ACC112 (cell line): ENCODE results near the gene FAM98B.
"Not testable (repeated sequence)": the region's sequence is repeated elsewhere in the genome, so short reads cannot be mapped to it uniquely, and the experiment has no call there.

Source experiments
- H2AFZ ChIP-seq: fragments of 200-600 bp; sonication (generic); one replicate; pipeline ENCODE4 v1.6.0; 2017; ENCODE audit warnings: antibody characterized with exemption, low read length; ENCODE audit not compliant: unreplicated experiment
- H3K27ac ChIP-seq: fragments of 200-600 bp; sonication (generic); 2 replicates; pipeline ENCODE4 v1.5.1; 2014; ENCODE audit warnings: low read depth, mild to moderate bottlenecking, antibody characterized with exemption, low read length, moderate library complexity
- H3K27me3 ChIP-seq: fragments of 200-600 bp; sonication (generic); 2 replicates; pipeline ENCODE4 v1.6.1; 2014; ENCODE audit warnings: mild to moderate bottlenecking, antibody characterized with exemption, low read length, moderate library complexity, mixed read lengths; ENCODE audit not compliant: insufficient read depth
- H3K36me3 ChIP-seq: fragments of 200-600 bp; sonication (generic); 2 replicates; pipeline ENCODE4 v1.6.1; 2016; ENCODE audit warnings: mild to moderate bottlenecking, antibody characterized with exemption, low read length, moderate library complexity, mixed read lengths; ENCODE audit not compliant: insufficient read depth
- H3K4me1 ChIP-seq: fragments of 200-600 bp; sonication (generic); one replicate; pipeline ENCODE4 v1.6.1; 2016; ENCODE audit warnings: low read length, mixed read lengths; ENCODE audit not compliant: insufficient read depth, unreplicated experiment, control insufficient read depth
- H3K4me3 ChIP-seq: fragments of 200-600 bp; sonication (generic); 2 replicates; pipeline ENCODE4 v1.5.1; 2014; ENCODE audit warnings: mild to moderate bottlenecking, low read depth, low read length
- H3K79me2 ChIP-seq: fragments of 200-600 bp; sonication (generic); one replicate; pipeline ENCODE4 v1.6.0; 2016; ENCODE audit warnings: low read length; ENCODE audit not compliant: control insufficient read depth, unreplicated experiment, insufficient read depth

The FAM98B gene

GRCh38 chr15:38430106-38430760, 23.7 kb upstream of the FAM98B start:
- no peaks in the 10 kb centered on the region for H3K4me1 ChIP-seq
- H3K4me3 ChIP-seq = no peak overlapping the region
- H2AFZ ChIP-seq = no peak overlapping the region
- 0 out of 2 replicates have a peak, but pooled peaks cover 4% of the 10 kb centered on the region for H3K27me3 ChIP-seq
- H3K36me3 ChIP-seq = no peaks in the 10 kb centered on the region
- H3K27ac ChIP-seq = no peak overlapping the region
- no peaks in the 10 kb centered on the region for H3K79me2 ChIP-seq

- H3K27ac ChIP-seq = no peak overlapping the region
- H3K4me1 ChIP-seq = peaks cover 3% of the 10 kb centered on the region
- H3K36me3 ChIP-seq = no peaks in the 10 kb centered on the region
- H3K27me3 ChIP-seq = peaks cover 24% of the 10 kb centered on the region
- no peak overlapping the region for H2AFZ ChIP-seq
- no peaks in the 10 kb centered on the region for H3K79me2 ChIP-seq
- no peak overlapping the region for H3K4me3 ChIP-seq
Observed at GRCh38 chr15:38436993-38437392, 16.9 kb upstream of the FAM98B start.

DNA sequence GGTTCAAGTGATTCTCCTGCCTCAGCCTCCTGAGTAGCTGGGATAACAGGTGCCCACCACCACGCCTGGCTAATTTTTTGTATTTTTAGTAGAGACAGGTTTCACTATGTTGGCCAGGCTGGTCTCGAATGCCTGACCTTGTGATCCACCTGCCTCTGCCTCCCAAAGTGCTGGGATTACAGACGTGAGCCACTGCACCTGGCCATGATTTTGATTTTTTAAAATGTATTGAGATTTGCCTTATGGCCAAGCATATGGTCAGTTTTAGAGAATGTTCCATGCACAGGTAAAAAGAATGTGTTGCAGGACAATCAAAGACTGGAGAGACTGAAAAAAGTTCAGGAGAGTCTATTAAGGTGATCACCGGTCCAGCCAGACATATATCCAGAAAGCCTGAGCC, 16.3 kb upstream of the FAM98B start:
- H3K36me3 ChIP-seq, H3K79me2 ChIP-seq, H3K27ac ChIP-seq, H2AFZ ChIP-seq, H3K4me3 ChIP-seq, H3K4me1 ChIP-seq: not testable (repeated sequence)
- peaks cover 24% of the 10 kb centered on the region for H3K27me3 ChIP-seq

- H3K4me3 ChIP-seq = no peak overlapping the region
- no peaks in the 10 kb centered on the region for H3K36me3 ChIP-seq
- H2AFZ ChIP-seq = no peak overlapping the region
Observed at GRCh38 chr15:38438031-38438986, 15.6 kb upstream of the FAM98B start.

DNA sequence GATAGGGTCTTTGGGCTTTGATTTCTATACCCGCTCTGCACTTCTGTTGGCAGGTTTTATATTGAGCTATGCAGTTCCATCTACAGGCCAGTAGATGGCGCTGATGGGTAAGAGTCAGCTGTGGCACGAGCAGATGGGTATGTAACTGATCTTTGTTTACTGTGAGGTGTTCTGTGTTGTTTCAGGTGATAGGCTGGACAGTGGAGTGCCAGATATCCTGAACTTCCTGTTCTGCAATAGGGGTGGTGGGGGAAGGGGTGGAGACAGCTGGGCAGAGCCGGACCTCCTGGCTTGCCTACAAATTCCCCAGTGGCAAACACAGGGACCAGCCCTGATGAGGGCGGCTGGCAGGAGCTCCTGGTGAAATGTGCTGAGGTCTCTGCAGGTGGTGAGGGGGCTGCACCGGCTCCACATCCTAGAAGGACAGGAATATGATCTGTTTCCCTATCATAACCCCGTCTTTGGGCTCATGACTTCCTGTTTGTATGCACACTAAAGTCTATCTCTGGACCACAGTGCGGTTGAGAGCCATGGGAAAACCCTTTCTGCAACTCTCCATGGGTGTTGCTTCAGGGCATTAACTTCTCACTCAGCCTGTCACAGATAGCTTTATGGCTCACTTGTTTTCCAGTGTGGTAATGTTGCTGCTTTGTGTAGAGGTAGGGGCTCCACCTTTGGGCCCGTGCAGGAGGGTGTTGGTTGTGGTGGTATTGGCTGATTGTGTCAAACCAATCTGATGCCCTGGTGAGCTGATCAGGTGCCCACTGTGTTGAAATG, 13.4 kb upstream of the FAM98B start:
- Histone ChIP-seq H3K36me3 (no peaks in the 10 kb centered on the region), H3K79me2 (no peaks in the 10 kb centered on the region), H3K4me1 (peaks cover 3% of the 10 kb centered on the region), H3K27me3 (peaks cover 20% of the 10 kb centered on the region), H3K27ac (no peak overlapping the region), H3K4me3 (no peak overlapping the region), H2AFZ (peak overlapping the region; percentile 3)

More at GRCh38 chr15:38438031-38438986, 15.6 kb upstream of the FAM98B start:
- peaks cover 24% of the 10 kb centered on the region for H3K27me3 ChIP-seq
- no peak overlapping the region for H3K27ac ChIP-seq
- no peaks in the 10 kb centered on the region for H3K79me2 ChIP-seq
- H3K4me1 ChIP-seq = peaks cover 3% of the 10 kb centered on the region

- Histone ChIP-seq H3K79me2 (no peaks in the 10 kb centered on the region), H3K27ac (no peak overlapping the region), H3K36me3 (no peaks in the 10 kb centered on the region), H3K27me3 (peaks cover 17% of the 10 kb centered on the region), H2AFZ (no peak overlapping the region), H3K4me1 (peaks cover 3% of the 10 kb centered on the region), H3K4me3 (no peak overlapping the region)
Observed at GRCh38 chr15:38441130-38441519, 12.8 kb upstream of the FAM98B start.

DNA sequence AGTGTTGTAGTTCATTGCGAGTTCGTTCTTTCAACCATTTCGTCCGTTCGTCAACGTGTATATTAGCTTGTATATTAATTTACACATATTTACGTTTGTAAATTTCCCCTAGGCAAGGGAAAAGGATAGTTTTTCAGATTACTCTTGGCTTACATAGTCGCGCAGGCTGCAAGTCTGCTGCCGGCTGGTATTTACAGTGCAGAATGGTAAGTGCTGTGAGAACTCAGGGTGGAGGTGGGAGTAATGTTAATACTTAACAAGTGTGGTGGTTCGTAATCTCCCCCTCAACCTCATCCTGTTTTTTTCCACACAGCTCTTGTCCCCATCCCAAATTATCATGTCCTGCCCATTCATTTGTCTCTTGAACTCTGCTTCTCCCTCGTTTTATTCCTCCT, 766 bp downstream of the FAM98B start:
- peak overlapping the region; percentile 95 for H2AFZ ChIP-seq
- peaks cover 51% of the 10 kb centered on the region for H3K79me2 ChIP-seq
- peak overlapping the region; percentile 81 for H3K27ac ChIP-seq
- H3K4me3 ChIP-seq = peak overlapping the region; percentile 96
- no peaks in the 10 kb centered on the region for H3K27me3 ChIP-seq
- peaks cover 15% of the 10 kb centered on the region for H3K4me1 ChIP-seq
- H3K36me3 ChIP-seq = no peaks in the 10 kb centered on the region

- no peak overlapping the region for H2AFZ ChIP-seq
- H3K79me2 ChIP-seq = peaks cover 54% of the 10 kb centered on the region
- peak overlapping the region; percentile 96 for H3K4me3 ChIP-seq
- H3K27ac ChIP-seq = no peak overlapping the region
- no peaks in the 10 kb centered on the region for H3K27me3 ChIP-seq
- H3K36me3 ChIP-seq = no peaks in the 10 kb centered on the region
- peaks cover 15% of the 10 kb centered on the region for H3K4me1 ChIP-seq
Observed at GRCh38 chr15:38455092-38455491, 1.2 kb downstream of the FAM98B start.

- no peak overlapping the region for H3K27ac ChIP-seq
- H3K4me1 ChIP-seq = peaks cover 24% of the 10 kb centered on the region
- H3K27me3 ChIP-seq = no peaks in the 10 kb centered on the region
- no peak overlapping the region for H2AFZ ChIP-seq
- H3K79me2 ChIP-seq = peaks cover 83% of the 10 kb centered on the region
- H3K36me3 ChIP-seq = no peaks in the 10 kb centered on the region
- H3K4me3 ChIP-seq = no peak overlapping the region
Observed at GRCh38 chr15:38458646-38459045, 4.7 kb downstream of the FAM98B start.

GRCh38 chr15:38459480-38459879, 5.6 kb downstream of the FAM98B start:
- Histone ChIP-seq H3K27ac (no peak overlapping the region), H3K4me1 (peaks cover 24% of the 10 kb centered on the region)

More at GRCh38 chr15:38459480-38459879, 5.6 kb downstream of the FAM98B start:
- H3K36me3 ChIP-seq = no peaks in the 10 kb centered on the region
- H2AFZ ChIP-seq = no peak overlapping the region
- peaks cover 85% of the 10 kb centered on the region for H3K79me2 ChIP-seq
- no peaks in the 10 kb centered on the region for H3K27me3 ChIP-seq
- no peak overlapping the region for H3K4me3 ChIP-seq
